ENCODE data around the gene EIF4B. TPM values are rescaled to one million over a fixed set of nuclear protein-coding genes. Genes with fewer than 3 reads are reported as not detected.

Gene EIF4B
- total RNA-seq, 1 experiment from 2014 or later: 445 TPM

- Histone ChIP-seq H3K4me1 (peaks cover 42% of the 10 kb centered on the region), H3K27me3 (replicated peaks; ENCODE audit: control insufficient read depth, insufficient read depth, low read length) (no peaks in the 10 kb centered on the region), H3K9me3 (no peaks in the 10 kb centered on the region), H3K36me3 (ENCODE audit: control insufficient read depth, insufficient read depth, low read length) (peaks cover 5% of the 10 kb centered on the region), H3K4me3 (ENCODE audit: low read depth, low read length) (no peak overlapping the region)
- CTCF ChIA-PET: interaction anchor here (0.6 kb wide), 1 partner anchor 10 kb away, joined by 4 read pairs; no protein-coding TSS in a partner anchor
- DNase-seq: peak in 1 of 2 experiments; percentile 41
- intact Hi-C loops (cut with micrococcal nuclease; ENCODE audit: unreplicated experiment): no loop called here
- Mint-ChIP-seq H3K27me3 (ENCODE audit: insufficient read depth, unreplicated experiment) (no peaks in the 10 kb centered on the region), H3K36me3 (ENCODE audit: insufficient read depth, unreplicated experiment) (peaks cover 78% of the 10 kb centered on the region), H3K9me3 (ENCODE audit: unreplicated experiment) (no peaks in the 10 kb centered on the region), H3K27ac (ENCODE audit: unreplicated experiment) (no peak overlapping the region), H3K4me1 (ENCODE audit: low read depth, unreplicated experiment) (peaks cover 27% of the 10 kb centered on the region), H3K4me3 (ENCODE audit: unreplicated experiment) (peak overlapping the region; percentile 87)
- no TSS peak for BruUV-seq (replicated peaks)
- POLR2A ChIA-PET: interaction anchor here (1.2 kb wide), 1 partner anchor 38 kb away, joined by 4 read pairs; the partner anchor contains the start of gene EIF4B
- TF ChIP-seq CTCF (IDR thresholded peaks at IDR 0.05; ENCODE audit: insufficient read depth in 1 of 2, low read depth in 1 of 2, low read length in 1 of 2, severe bottlenecking in 1 of 2, unreplicated experiment in 1 of 2): no peak
Observed at GRCh38 chr12:53044052-53044581, 37.9 kb downstream of the EIF4B start.

GRCh38 chr12:53044896-53045695 lies 38.8 kb downstream of the EIF4B start:
- BruUV-seq (replicated peaks): no TSS peak
- H3K27ac Mint-ChIP-seq (ENCODE audit: unreplicated experiment): peak overlapping the region; percentile 74
- Histone ChIP-seq H3K9me3 (no peaks in the 10 kb centered on the region), H3K27me3 (replicated peaks; ENCODE audit: control insufficient read depth, insufficient read depth, low read length) (no peaks in the 10 kb centered on the region), H3K36me3 (ENCODE audit: control insufficient read depth, insufficient read depth, low read length) (no peaks in the 10 kb centered on the region), H3K4me1 (peaks cover 51% of the 10 kb centered on the region), H3K4me3 (ENCODE audit: low read depth, low read length) (no peak overlapping the region)
- peaks cover 28% of the 10 kb centered on the region for H3K4me1 Mint-ChIP-seq (ENCODE audit: low read depth, unreplicated experiment)
- H3K27me3 Mint-ChIP-seq (ENCODE audit: insufficient read depth, unreplicated experiment): no peaks in the 10 kb centered on the region
- peaks cover 68% of the 10 kb centered on the region for H3K36me3 Mint-ChIP-seq (ENCODE audit: insufficient read depth, unreplicated experiment)
- H3K9me3 Mint-ChIP-seq (ENCODE audit: unreplicated experiment): no peaks in the 10 kb centered on the region
- ChIA-PET CTCF (interaction anchor here (1.0 kb wide), 1 partner anchor 160 kb away, joined by 4 read pairs; no protein-coding TSS in a partner anchor), POLR2A (interaction anchor here (1.2 kb wide), 1 partner anchor 39 kb away, joined by 4 read pairs; the partner anchor contains the start of gene EIF4B)
- peak overlapping the region; percentile 87 for H3K4me3 Mint-ChIP-seq (ENCODE audit: unreplicated experiment)
- intact Hi-C loops (cut with micrococcal nuclease; ENCODE audit: unreplicated experiment): loop anchor here (5.0 kb wide), 1 partner anchor 163 kb away; no protein-coding TSS in a partner anchor
- no peak for TF ChIP-seq CTCF (IDR thresholded peaks at IDR 0.05; ENCODE audit: insufficient read depth in 1 of 2, low read depth in 1 of 2, low read length in 1 of 2, severe bottlenecking in 1 of 2, unreplicated experiment in 1 of 2)
- no peak for DNase-seq

- Histone ChIP-seq H3K27me3 (replicated peaks; ENCODE audit: control insufficient read depth, insufficient read depth, low read length) (no peaks in the 10 kb centered on the region), H3K36me3 (ENCODE audit: control insufficient read depth, insufficient read depth, low read length) (no peaks in the 10 kb centered on the region), H3K4me3 (ENCODE audit: low read depth, low read length) (peak overlapping the region; percentile 74), H3K9me3 (no peaks in the 10 kb centered on the region), H3K4me1 (peaks cover 57% of the 10 kb centered on the region)
- Mint-ChIP-seq H3K4me1 (ENCODE audit: low read depth, unreplicated experiment) (peaks cover 28% of the 10 kb centered on the region), H3K27me3 (ENCODE audit: insufficient read depth, unreplicated experiment) (no peaks in the 10 kb centered on the region), H3K9me3 (ENCODE audit: unreplicated experiment) (no peaks in the 10 kb centered on the region), H3K27ac (ENCODE audit: unreplicated experiment) (peak overlapping the region; percentile 74), H3K4me3 (ENCODE audit: unreplicated experiment) (peak overlapping the region; percentile 87), H3K36me3 (ENCODE audit: insufficient read depth, unreplicated experiment) (peaks cover 62% of the 10 kb centered on the region)
- CTCF ChIA-PET: interaction anchor here (1.0 kb wide), 1 partner anchor 161 kb away, joined by 4 read pairs; no protein-coding TSS in a partner anchor
- TF ChIP-seq CTCF (IDR thresholded peaks at IDR 0.05; ENCODE audit: insufficient read depth in 1 of 2, low read depth in 1 of 2, low read length in 1 of 2, severe bottlenecking in 1 of 2, unreplicated experiment in 1 of 2): no peak
- intact Hi-C loops (cut with micrococcal nuclease; ENCODE audit: unreplicated experiment): loop anchor here (5.0 kb wide), 1 partner anchor 163 kb away; no protein-coding TSS in a partner anchor
- no TSS peak for BruUV-seq (replicated peaks)
- POLR2A ChIA-PET: no interaction called here
- DNase-seq: no peak
Observed at GRCh38 chr12:53045696-53046045, 39.4 kb downstream of the EIF4B start.
